ENCODE data around the gene CLIC1. TPM values are rescaled to one million over a fixed set of nuclear protein-coding genes. Genes with fewer than 3 reads are reported as not detected.

The CLIC1 gene
- polyA plus RNA-seq, 2 of the 4 experiments (the other 2 are of a cell fraction) = 249 to 346 TPM

DNA sequence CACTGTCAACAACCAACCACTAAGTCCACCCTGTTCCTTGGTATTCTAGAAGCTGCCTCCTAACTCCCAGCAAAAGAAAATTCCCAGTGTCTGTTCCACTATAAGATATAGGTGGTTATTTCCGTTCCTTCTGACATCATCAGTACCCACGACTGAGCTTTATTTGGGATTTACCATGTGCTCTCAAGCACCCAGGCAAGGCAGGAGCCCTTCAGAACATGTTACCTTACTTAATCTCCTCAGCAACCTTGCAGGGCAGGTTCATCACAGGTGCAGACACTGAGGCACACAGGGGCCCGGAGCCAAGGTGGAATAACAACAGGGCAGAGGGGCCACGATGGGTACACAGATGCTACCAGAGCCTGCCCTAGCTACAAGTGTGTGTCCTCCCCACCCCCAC, 44.0 kb downstream of the CLIC1 start (continued):
- TF ChIP-seq RFX5 (IDR thresholded peaks at IDR 0.05) (no peak), SREBF2 (IDR thresholded peaks at IDR 0.05) (no peak), ZC3H11A (IDR thresholded peaks at IDR 0.05) (no peak), NR3C1 (IDR thresholded peaks at IDR 0.05) (no peak), JUNB (IDR thresholded peaks at IDR 0.05) (no peak)
- TF ChIP-seq, protein P1, sequence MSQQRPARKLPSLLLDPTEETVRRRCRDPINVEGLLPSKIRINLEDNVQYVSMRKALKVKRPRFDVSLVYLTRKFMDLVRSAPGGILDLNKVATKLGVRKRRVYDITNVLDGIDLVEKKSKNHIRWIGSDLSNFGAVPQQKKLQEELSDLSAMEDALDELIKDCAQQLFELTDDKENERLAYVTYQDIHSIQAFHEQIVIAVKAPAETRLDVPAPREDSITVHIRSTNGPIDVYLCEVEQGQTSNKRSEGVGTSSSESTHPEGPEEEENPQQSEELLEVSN (IDR thresholded peaks at IDR 0.05; ENCODE audit: borderline replicate concordance, low read depth) = no peak

DNA sequence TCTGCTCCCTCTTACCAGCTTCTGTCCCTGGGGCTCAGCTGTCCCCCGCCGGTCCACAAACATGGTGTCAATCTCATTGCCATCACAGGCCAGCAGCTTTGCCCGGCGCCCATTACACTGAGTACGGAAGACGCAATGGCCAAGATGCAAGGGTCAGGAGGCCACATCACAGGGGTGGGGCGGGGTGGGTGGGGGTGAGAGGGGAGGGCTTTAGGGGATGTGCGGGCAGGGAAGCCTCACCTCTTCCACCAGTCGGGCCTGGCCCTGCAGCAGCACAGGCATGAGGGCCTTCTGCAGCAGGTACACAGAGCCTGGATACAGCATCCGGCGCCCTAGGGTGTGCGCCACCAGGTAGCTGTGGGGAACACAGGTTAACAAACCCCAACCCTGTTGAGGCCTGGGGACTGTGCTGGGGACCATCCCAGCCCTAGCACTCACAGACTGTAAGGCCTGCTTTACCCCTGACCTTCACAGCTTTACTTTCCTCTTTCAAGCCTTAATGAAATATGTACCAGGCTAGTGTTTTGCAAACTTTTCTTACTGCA, 44.7 kb downstream of the CLIC1 start:
- ChIA-PET CTCF (interaction anchor here (1.2 to 2.9 kb wide), 3 partner anchors 11 to 171 kb away, joined by 4 to 11 read pairs (median 4); partner anchors contain the start of genes LY6G5C and NEU1), POLR2A (no interaction called here)
- no peaks in the 10 kb centered on the region; the same call in 2 of the 3 replicates for H3K4me1 ChIP-seq
- H3K27ac ChIP-seq = no peak overlapping the region
- DNase-seq (ENCODE audit: low read depth in 1 of 2, low spot score in 1 of 2) (no peak), FAIRE-seq (no peak), ATAC-seq (no peak)
- H3K4me2 ChIP-seq = no peak overlapping the region
- no peak overlapping the region for H3K4me3 ChIP-seq
- H3K9me3 ChIP-seq = no peaks in the 10 kb centered on the region
- no peak for TF ChIP-seq PHF8 (IDR thresholded peaks at IDR 0.05; ENCODE audit: borderline replicate concordance, low read depth)
- 96% methylated on average over 4 of the region's 12 CpGs for WGBS (ENCODE audit: missing lambda C conversion rate)

DNA sequence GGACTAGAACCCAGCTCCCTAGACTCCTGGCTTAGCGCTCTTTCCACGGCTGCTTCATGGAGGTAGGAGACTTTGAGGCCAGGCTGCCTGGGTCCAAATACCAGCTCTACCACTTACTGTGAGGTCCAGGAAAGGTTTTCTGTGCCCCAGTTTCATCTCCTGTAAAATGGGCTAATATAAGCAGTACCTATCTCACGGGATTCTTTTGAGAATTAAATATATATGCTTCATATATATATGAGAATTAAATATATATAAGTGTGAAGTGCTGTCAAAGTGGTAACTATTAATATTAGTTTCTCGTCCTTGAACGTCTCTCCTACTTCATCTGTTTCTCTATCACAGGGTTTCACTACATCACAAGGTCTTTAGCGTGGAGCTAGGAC, 45.3 kb downstream of the CLIC1 start:
- ChIA-PET CTCF (interaction anchor here (1.2 to 2.9 kb wide), 3 partner anchors 11 to 172 kb away, joined by 4 to 11 read pairs (median 4); partner anchors contain the start of genes LY6G5B, LY6G5C and NEU1), POLR2A (no interaction called here)
- FAIRE-seq (no peak), ATAC-seq (no peak), DNase-seq (ENCODE audit: low read depth in 1 of 2, low spot score in 1 of 2) (no peak)
- Histone ChIP-seq H3K27ac (no peak overlapping the region), H3K4me3 (no peak overlapping the region), H3K4me2 (no peak overlapping the region), H3K9me3 (no peaks in the 10 kb centered on the region), H3K4me1 (no peaks in the 10 kb centered on the region; the same call in 2 of the 3 replicates)
- TF ChIP-seq PHF8 (IDR thresholded peaks at IDR 0.05; ENCODE audit: borderline replicate concordance, low read depth) (no peak), JUN (IDR thresholded peaks at IDR 0.05) (no peak), ZNF302 (CRISPR knock-in tag; IDR thresholded peaks at IDR 0.05) (no peak), NR3C1 (IDR thresholded peaks at IDR 0.05) (no peak)
- 84% methylated on average over 6 of the region's 6 CpGs for WGBS (ENCODE audit: missing lambda C conversion rate)

DNA sequence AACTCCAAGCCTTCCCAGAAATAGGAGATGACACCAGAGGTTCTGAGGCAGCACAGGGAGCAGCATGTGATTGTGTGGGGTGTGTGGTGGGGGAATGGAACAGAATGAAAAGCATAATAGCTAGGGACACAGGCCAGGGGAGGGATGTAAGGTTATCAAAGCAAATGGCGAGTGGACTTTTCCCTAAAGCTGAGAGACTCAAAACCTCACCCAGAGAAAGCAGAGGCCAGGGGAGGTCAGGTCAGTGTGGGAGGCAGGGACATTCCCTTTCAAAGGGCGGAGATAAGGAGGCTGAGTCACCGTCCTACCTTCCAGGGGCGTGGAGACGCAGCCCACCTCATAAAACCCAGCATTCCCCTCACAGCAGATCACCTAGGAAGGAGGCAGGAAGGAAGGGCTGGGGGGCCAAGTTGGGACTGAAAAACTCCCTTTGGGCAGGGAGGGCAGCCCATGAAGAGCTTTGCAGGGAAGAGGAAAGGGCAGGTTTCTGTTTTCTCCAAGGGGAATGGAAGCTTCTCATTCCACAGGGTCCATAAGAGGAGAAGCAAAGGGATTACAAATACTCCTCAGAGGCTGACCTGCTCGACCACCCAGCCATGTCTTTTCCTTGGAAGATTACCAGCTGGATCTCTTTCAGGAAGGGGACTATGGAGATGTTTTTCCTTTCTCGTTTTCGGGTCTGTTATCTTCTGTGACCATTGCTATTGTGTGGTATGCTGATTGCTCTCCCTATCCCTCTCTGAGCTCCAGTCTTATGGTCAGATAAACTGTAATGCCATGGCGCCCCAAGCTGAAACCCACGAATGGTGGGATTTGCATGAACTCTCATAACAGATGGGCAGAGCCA, 45.9 kb downstream of the CLIC1 start:
- no peak for FAIRE-seq
- no peak overlapping the region for H3K4me3 ChIP-seq

More for the DNA sequence above, 45.9 kb downstream of the CLIC1 start:
- H3K27ac ChIP-seq = no peak overlapping the region
- no peak for TF ChIP-seq MYC (IDR thresholded peaks at IDR 0.05; ENCODE audit: borderline replicate concordance, low read length)
- no peak for TF ChIP-seq ZFP36 (IDR thresholded peaks at IDR 0.05; ENCODE audit: borderline replicate concordance, partially characterized antibody)
- TF ChIP-seq HDAC2 (IDR thresholded peaks at IDR 0.05) = no peak
- TF ChIP-seq RAD21 (conservative IDR thresholded peaks at IDR 0.05 in 1 of 2, IDR thresholded peaks at IDR 0.05 in 1 of 2) = no peak
- no peak for TF ChIP-seq JUN (IDR thresholded peaks at IDR 0.05)
- TF ChIP-seq, protein P2, sequence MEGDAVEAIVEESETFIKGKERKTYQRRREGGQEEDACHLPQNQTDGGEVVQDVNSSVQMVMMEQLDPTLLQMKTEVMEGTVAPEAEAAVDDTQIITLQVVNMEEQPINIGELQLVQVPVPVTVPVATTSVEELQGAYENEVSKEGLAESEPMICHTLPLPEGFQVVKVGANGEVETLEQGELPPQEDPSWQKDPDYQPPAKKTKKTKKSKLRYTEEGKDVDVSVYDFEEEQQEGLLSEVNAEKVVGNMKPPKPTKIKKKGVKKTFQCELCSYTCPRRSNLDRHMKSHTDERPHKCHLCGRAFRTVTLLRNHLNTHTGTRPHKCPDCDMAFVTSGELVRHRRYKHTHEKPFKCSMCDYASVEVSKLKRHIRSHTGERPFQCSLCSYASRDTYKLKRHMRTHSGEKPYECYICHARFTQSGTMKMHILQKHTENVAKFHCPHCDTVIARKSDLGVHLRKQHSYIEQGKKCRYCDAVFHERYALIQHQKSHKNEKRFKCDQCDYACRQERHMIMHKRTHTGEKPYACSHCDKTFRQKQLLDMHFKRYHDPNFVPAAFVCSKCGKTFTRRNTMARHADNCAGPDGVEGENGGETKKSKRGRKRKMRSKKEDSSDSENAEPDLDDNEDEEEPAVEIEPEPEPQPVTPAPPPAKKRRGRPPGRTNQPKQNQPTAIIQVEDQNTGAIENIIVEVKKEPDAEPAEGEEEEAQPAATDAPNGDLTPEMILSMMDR (IDR thresholded peaks at IDR 0.05) = no peak
- TF ChIP-seq ZNF302 (CRISPR knock-in tag; IDR thresholded peaks at IDR 0.05) = no peak
- TF ChIP-seq NPAS2 (CRISPR knock-in tag; IDR thresholded peaks at IDR 0.05; ENCODE audit: borderline replicate concordance) = no peak
- no peak for TF ChIP-seq HEYL (CRISPR knock-in tag; IDR thresholded peaks at IDR 0.05)
- no peak for TF ChIP-seq HOXB5 (CRISPR knock-in tag; IDR thresholded peaks at IDR 0.05)
- TF ChIP-seq EP300 (IDR thresholded peaks at IDR 0.05) = no peak
- CTCF ChIA-PET = interaction anchor here (0.6 to 2.9 kb wide), 6 partner anchors 9 to 173 kb away, joined by 3 to 11 read pairs (median 4); partner anchors contain the start of genes LY6G5B, LY6G5C and NEU1
- no peak for DNase-seq (ENCODE audit: low read depth in 1 of 2, low spot score in 1 of 2)
- WGBS (ENCODE audit: missing lambda C conversion rate) = 59% methylated on average over 9 of the region's 10 CpGs
- peak in 1 of 2 experiments; percentile 29; a peak in 2 of 6 replicates for ATAC-seq
- H3K4me2 ChIP-seq = no peak overlapping the region
- POLR2A ChIA-PET = no interaction called here
- no peaks in the 10 kb centered on the region for H3K9me3 ChIP-seq
- H3K4me1 ChIP-seq = no peaks in the 10 kb centered on the region; the same call in 2 of the 3 replicates

All from A549 (cell line).